CD8-positive, alpha-beta memory T cell (primary cell): ENCODE data around the gene CRYBA2. TPM values are rescaled to one million over a fixed set of nuclear protein-coding genes. Genes with fewer than 3 reads are reported as not detected.
A peak's percentile ranks its signal among the peaks of the same experiment; 100 is the strongest.

Experiments
- CTCF ChIA-PET: fragments of 350-600 bp; sonication (Branson Sonifier 250); formaldehyde crosslinking; loops from one replicate; lab custom pipeline; 2021; ENCODE audit warnings: antibody characterized with exemption; lab: Charles Lee
- POLR2A ChIA-PET: fragments of 350-600 bp; sonication (Branson Sonifier 250); formaldehyde crosslinking; loops from one replicate; lab custom pipeline; 2021; ENCODE audit warnings: antibody characterized with exemption; lab: Charles Lee
- DNase-seq, 5 donors: peaks; one replicate each; pipeline versions ENCODE4 v3.0.0 to v3.0.0-alpha.2; 2020 to 2022; ENCODE audit warnings: mixed read lengths in 1 of 5
- H3K27ac ChIP-seq: one replicate; pipeline ENCODE4 v1.7.0; 2013; ENCODE audit warnings: low read depth, mild to moderate bottlenecking, low read length, moderate library complexity
- H3K27me3 ChIP-seq: 2 replicates; pipeline ENCODE4 v1.7.0; 2013; ENCODE audit warnings: low read length, mild to moderate bottlenecking; ENCODE audit not compliant: insufficient read depth, poor library complexity, severe bottlenecking
- H3K36me3 ChIP-seq: 2 replicates; pipeline ENCODE4 v1.7.0; 2013; ENCODE audit warnings: mild to moderate bottlenecking, low read length, moderate library complexity; ENCODE audit not compliant: insufficient read depth
- H3K4me1 ChIP-seq: 2 replicates; pipeline ENCODE4 v1.7.0; 2013; ENCODE audit warnings: mild to moderate bottlenecking, low read length, moderate library complexity; ENCODE audit not compliant: insufficient read depth
- H3K4me3 ChIP-seq: 2 replicates; pipeline ENCODE4 v1.7.0; 2013; ENCODE audit warnings: mild to moderate bottlenecking, low read length
- H3K9me3 ChIP-seq: 2 replicates; pipeline ENCODE4 v1.7.0; 2013; ENCODE audit warnings: mild to moderate bottlenecking, low read length
- H3K27ac Mint-ChIP-seq, 8 donors: one replicate each; pipeline ENCODE4 v1.8.0; 2020 to 2021; ENCODE audit warnings: mixed read lengths in 8 of 8, mild to moderate bottlenecking in 6 of 8, inconsistent platforms in 3 of 8, moderate library complexity in 3 of 8
- H3K27me3 Mint-ChIP-seq, 2 donors: one replicate each; pipeline ENCODE4 v1.8.0; 2020 to 2021; ENCODE audit warnings: mixed read lengths in 2 of 2, mild to moderate bottlenecking in 1 of 2, moderate library complexity in 1 of 2
- H3K36me3 Mint-ChIP-seq, 3 donors: one replicate each; pipeline ENCODE4 v1.8.0; 2020 to 2021; ENCODE audit warnings: mixed read lengths in 3 of 3, inconsistent platforms in 1 of 3, mild to moderate bottlenecking in 1 of 3
- H3K4me1 Mint-ChIP-seq, 3 donors: one replicate each; pipeline ENCODE4 v1.8.0; 2020 to 2021; ENCODE audit warnings: mixed read lengths in 3 of 3, inconsistent platforms in 1 of 3, mild to moderate bottlenecking in 1 of 3
- H3K4me3 Mint-ChIP-seq, 7 donors: one replicate each; pipeline ENCODE4 v1.8.0; 2020 to 2021; ENCODE audit warnings: mixed read lengths in 7 of 7, mild to moderate bottlenecking in 6 of 7, moderate library complexity in 4 of 7, inconsistent platforms in 2 of 7
- H3K9me3 Mint-ChIP-seq, 5 donors: one replicate each; pipeline ENCODE4 v1.8.0; 2020 to 2022; ENCODE audit warnings: mixed read lengths in 5 of 5, mild to moderate bottlenecking in 3 of 5, moderate library complexity in 2 of 5, inconsistent platforms in 1 of 5
- polyA plus RNA-seq: library from polyadenylated mRNA; unstranded; fragments of 300-500 nt; fragmentation: Illumina TruSeq; gene quantifications from one replicate; pipeline ENCODE4 v1.2.3, GENCODE V29; 2021
- total RNA-seq, 2 experiments: library from RNA; stranded (reverse); gene quantifications; one replicate each; pipeline ENCODE4 v1.2.3, GENCODE V29; 2021

The CRYBA2 gene
- total and polyA plus RNA-seq, 3 experiments from 2014 or later, result not detected

DNA sequence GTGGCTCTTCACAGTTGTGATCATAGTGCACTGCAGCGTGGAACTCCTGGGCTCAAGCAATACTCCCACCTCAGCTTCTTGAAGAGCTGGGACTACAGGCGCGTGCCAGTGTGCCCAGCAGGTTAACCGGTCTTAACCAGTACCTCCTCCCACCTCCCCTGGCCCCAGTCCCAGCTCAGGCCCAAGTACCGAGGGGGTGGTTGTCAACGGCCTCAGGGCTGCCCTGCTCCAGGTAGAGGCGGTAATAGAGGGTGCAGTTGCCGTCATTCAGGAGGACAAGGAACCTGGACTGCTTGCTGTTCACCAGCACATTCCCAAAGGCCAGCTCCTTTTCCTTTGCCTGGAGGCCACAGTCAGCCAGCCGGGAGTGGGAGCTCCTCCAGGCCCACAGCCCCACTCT, 28.4 kb upstream of the CRYBA2 start:
- POLR2A ChIA-PET, result no interaction called here

DNA sequence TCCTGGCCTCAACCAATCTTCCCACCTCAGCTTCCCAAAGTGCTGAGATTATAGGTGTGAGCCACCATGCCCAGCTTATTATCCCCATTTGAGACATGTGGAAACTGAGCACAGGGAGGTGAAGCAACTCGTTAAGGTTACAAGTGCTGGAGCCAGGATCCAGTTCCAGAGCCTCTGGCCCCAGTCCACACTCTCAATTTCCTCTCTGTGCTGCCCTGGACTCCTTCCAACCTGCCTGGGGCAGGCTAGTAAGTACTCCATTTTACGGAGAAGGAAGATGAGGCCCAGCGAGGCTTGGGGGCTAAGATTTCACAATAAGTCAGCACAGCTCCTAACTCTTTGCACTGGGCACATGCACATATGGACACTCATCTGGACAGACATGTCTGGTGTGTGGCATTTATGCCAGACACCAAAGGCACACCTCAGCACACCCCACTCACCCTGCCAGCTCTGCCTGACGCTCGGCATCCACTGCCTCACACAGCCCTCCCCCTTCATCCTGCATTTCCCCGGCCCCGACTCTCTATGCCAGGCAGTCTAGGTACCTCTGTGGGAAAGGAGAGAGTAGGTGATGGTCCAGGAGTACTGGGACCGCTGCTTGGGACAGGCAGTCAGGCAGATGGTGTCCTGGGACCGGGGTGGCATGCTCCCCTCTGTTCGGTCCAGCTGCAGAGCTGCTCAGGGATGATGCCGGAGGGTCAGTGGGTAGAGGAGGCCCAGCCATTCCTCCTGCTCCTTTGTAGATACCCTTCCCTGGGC, 27.6 kb upstream of the CRYBA2 start:
- no peaks in the 10 kb centered on the region for H3K36me3 Mint-ChIP-seq
- no peaks in the 10 kb centered on the region for H3K4me1 ChIP-seq
- H3K27ac ChIP-seq, result no peak overlapping the region
- H3K36me3 ChIP-seq, result no peaks in the 10 kb centered on the region
- H3K27ac Mint-ChIP-seq, result peak overlapping the region in 1 of 8 donors; percentile 23
- no peak overlapping the region for H3K4me3 ChIP-seq
- H3K9me3 Mint-ChIP-seq, result no peaks in the 10 kb centered on the region
- H3K4me3 Mint-ChIP-seq, result no peak overlapping the region
- no peaks in the 10 kb centered on the region for H3K27me3 ChIP-seq
- no peaks in the 10 kb centered on the region for H3K4me1 Mint-ChIP-seq
- no peaks in the 10 kb centered on the region for H3K9me3 ChIP-seq
- DNase-seq, result peak in 1 of 5 donors; percentile 6
- POLR2A ChIA-PET, result no interaction called here
- H3K27me3 Mint-ChIP-seq, result peaks cover 13 to 23% of the 10 kb centered on the region in 2 donors
- CTCF ChIA-PET, result interaction anchor here (0.7 kb wide), 2 partner anchors 9 to 70 kb away, joined by 3 to 4 read pairs; no protein-coding TSS in a partner anchor

More for the DNA sequence above, 28.4 kb upstream of the CRYBA2 start:
- no peaks in the 10 kb centered on the region for H3K36me3 Mint-ChIP-seq
- Histone ChIP-seq H3K27me3 (no peaks in the 10 kb centered on the region), H3K4me3 (no peak overlapping the region), H3K27ac (no peak overlapping the region), H3K9me3 (no peaks in the 10 kb centered on the region), H3K36me3 (no peaks in the 10 kb centered on the region), H3K4me1 (no peaks in the 10 kb centered on the region)
- peaks cover 13 to 19% of the 10 kb centered on the region in 2 donors for H3K27me3 Mint-ChIP-seq
- no peak overlapping the region for H3K4me3 Mint-ChIP-seq
- peak in 1 of 5 donors; percentile 31 for DNase-seq
- H3K9me3 Mint-ChIP-seq, result no peaks in the 10 kb centered on the region
- CTCF ChIA-PET, result interaction anchor here (0.7 kb wide), 1 partner anchor 71 kb away, joined by 4 read pairs; no protein-coding TSS in a partner anchor
- H3K4me1 Mint-ChIP-seq, result no peaks in the 10 kb centered on the region
- H3K27ac Mint-ChIP-seq, result no peak overlapping the region

DNA sequence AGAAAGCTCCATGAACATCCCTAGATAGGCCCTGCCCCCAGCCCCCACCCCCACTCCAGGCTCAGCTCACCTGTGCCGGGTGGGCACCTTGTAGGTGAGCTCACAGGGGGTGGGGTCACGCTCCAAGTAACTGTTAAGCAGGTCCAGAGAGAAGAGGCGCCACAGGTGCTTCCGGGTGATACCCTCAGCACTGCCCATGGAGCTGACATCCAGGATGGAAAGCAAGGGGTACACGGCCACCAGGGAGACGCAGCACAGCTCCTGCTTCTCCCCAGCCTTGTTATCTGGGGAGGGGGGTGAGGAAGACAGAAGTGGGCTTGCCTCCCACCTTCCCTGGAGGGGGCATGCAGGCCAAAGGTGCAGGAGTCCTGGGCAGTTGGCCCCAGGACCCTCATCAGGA, 26.2 kb upstream of the CRYBA2 start:
- no peak overlapping the region for H3K27ac Mint-ChIP-seq
- no peak overlapping the region for H3K4me3 ChIP-seq
- no peaks in the 10 kb centered on the region for H3K4me1 ChIP-seq
- H3K4me3 Mint-ChIP-seq, result no peak overlapping the region
- peaks cover 14 to 30% of the 10 kb centered on the region in 2 donors for H3K27me3 Mint-ChIP-seq
- no peak overlapping the region for H3K27ac ChIP-seq
- no peaks in the 10 kb centered on the region for H3K36me3 Mint-ChIP-seq
- H3K27me3 ChIP-seq, result no peaks in the 10 kb centered on the region
- no peak for DNase-seq
- H3K9me3 Mint-ChIP-seq, result no peaks in the 10 kb centered on the region
- H3K36me3 ChIP-seq, result no peaks in the 10 kb centered on the region
- no peaks in the 10 kb centered on the region for H3K9me3 ChIP-seq
- H3K4me1 Mint-ChIP-seq, result no peaks in the 10 kb centered on the region
- CTCF ChIA-PET, result interaction anchor here (1.6 kb wide), 1 partner anchor 10 kb away, joined by 5 read pairs; no protein-coding TSS in a partner anchor
- POLR2A ChIA-PET, result no interaction called here

DNA sequence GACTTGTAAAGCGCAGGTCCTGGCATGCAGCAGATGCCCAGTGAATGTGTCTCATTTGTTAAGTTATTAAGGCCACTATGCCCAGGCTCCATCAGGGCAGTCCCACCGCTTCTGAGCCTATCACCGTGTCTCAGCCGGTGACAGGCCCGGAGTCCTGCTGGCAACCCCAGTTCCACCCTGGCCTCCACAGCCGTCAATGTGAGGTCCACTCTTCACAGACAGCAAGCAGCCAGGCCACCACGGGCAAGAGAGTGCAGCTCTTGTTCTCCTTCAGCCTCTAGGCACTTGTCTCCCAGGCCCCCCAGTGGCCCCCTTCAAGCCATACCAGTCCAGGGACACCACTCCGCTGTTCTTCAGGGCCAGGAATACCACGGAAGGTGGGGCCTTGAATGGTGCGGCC, 25.5 kb upstream of the CRYBA2 start:
- DNase-seq, result no peak
- no peaks in the 10 kb centered on the region for H3K36me3 Mint-ChIP-seq
- ChIA-PET CTCF (interaction anchor here (1.6 kb wide), 1 partner anchor 11 kb away, joined by 5 read pairs; no protein-coding TSS in a partner anchor), POLR2A (no interaction called here)
- Histone ChIP-seq H3K4me3 (no peak overlapping the region), H3K36me3 (no peaks in the 10 kb centered on the region), H3K9me3 (no peaks in the 10 kb centered on the region), H3K4me1 (no peaks in the 10 kb centered on the region), H3K27me3 (no peaks in the 10 kb centered on the region), H3K27ac (no peak overlapping the region)
- no peak overlapping the region for H3K27ac Mint-ChIP-seq
- no peaks in the 10 kb centered on the region for H3K9me3 Mint-ChIP-seq
- H3K27me3 Mint-ChIP-seq, result peaks cover 14 to 36% of the 10 kb centered on the region in 2 donors
- H3K4me1 Mint-ChIP-seq, result no peaks in the 10 kb centered on the region
- H3K4me3 Mint-ChIP-seq, result no peak overlapping the region

DNA sequence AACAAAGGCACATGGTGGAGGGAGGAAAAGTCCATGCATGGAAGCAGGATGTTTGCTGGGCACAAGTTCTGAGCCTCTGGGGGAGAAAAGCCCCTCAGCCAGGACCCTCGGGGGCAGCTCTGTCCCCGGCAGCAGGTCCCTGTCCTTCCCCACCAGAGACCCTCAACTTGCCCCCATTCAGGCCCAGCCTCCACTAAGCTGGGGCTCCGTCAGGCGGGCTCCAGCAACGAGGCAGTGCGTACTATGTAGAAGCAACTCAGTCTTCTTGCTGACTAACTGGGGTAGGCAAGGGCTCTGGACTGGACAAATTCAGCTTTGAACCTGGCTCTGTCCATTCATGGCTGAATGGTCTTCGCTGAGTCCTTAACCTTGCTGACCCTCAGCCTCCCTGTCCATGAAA, 25.1 kb upstream of the CRYBA2 start:
- CTCF ChIA-PET, result interaction anchor here (1.6 kb wide), 1 partner anchor 11 kb away, joined by 5 read pairs; no protein-coding TSS in a partner anchor
- no peak overlapping the region for H3K27ac ChIP-seq
- POLR2A ChIA-PET, result no interaction called here

DNA sequence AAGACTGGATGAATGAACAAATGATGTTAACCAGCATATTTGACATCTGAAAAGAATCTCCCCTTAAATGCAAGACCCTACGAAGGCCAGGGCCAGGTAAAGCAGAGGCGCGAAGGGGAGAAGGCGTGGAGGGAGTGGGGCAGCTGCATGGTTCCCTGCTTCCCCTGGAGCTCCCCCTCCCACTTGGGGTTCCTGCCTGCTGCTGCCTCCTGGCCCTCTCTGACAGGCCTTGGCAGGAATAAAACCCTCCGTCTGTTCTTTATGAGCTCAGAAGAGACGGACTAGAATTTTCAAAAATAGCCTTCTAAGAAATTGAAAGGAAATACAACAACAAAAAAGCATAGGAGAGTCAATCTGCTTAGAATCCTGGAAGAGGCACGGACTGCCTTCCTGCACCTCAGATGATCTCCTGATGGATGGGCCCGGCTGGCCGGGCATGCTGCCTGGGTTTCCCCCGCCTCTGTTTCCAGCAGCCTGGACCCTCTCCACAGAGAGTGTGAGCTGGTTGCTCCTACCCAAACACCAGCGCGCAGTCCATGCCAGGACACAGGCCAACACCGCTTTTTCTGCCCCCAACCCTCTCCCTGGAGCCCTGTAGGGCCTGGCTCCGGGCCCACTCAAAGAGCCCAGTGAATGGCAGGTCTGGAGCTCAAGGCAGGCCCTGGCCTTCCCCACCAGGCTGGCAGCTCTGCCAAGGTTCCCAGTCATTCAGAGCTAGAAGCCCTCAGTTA, 24.1 kb upstream of the CRYBA2 start:
- Mint-ChIP-seq H3K4me3 (no peak overlapping the region), H3K27me3 (peaks cover 16 to 42% of the 10 kb centered on the region in 2 donors), H3K9me3 (no peaks in the 10 kb centered on the region), H3K36me3 (no peaks in the 10 kb centered on the region), H3K27ac (peak overlapping the region in 1 of 8 donors; percentile 24), H3K4me1 (no peaks in the 10 kb centered on the region)
- ChIA-PET CTCF (interaction anchor here (1.4 to 2.7 kb wide), 2 partner anchors 10 to 13 kb away, joined by 4 to 9 read pairs; no protein-coding TSS in a partner anchor), POLR2A (no interaction called here)
- Histone ChIP-seq H3K4me1 (no peaks in the 10 kb centered on the region), H3K27me3 (no peaks in the 10 kb centered on the region), H3K9me3 (no peaks in the 10 kb centered on the region), H3K4me3 (no peak overlapping the region), H3K36me3 (no peaks in the 10 kb centered on the region), H3K27ac (no peak overlapping the region)
- DNase-seq, result no peak

More for the DNA sequence above, 25.1 kb upstream of the CRYBA2 start:
- Histone ChIP-seq H3K4me3 (no peak overlapping the region), H3K9me3 (no peaks in the 10 kb centered on the region), H3K4me1 (no peaks in the 10 kb centered on the region), H3K36me3 (no peaks in the 10 kb centered on the region), H3K27me3 (no peaks in the 10 kb centered on the region)
- H3K27me3 Mint-ChIP-seq, result peaks cover 16 to 38% of the 10 kb centered on the region in 2 donors
- DNase-seq, result no peak
- no peaks in the 10 kb centered on the region for H3K36me3 Mint-ChIP-seq
- H3K9me3 Mint-ChIP-seq, result no peaks in the 10 kb centered on the region
- no peak overlapping the region for H3K27ac Mint-ChIP-seq
- H3K4me3 Mint-ChIP-seq, result no peak overlapping the region
- no peaks in the 10 kb centered on the region for H3K4me1 Mint-ChIP-seq

DNA sequence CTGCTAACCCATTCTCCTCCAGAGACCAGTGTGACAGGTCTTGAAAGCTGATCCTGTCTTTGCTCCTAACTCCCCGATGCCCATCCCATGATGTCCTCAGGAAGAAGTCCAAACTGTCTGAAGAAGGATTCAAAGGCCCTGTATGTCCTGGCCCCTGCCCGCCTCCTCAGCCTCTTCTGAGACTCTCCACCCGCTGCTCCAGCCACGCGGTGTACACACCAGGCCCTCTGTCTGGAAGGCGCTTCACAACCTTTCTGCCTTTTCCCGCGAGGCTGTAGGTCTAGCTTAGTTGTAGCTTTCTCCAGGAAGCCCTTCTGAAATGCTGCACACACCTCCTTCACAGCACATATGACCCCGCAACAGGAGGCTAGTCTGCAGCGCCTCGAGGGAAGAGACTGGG, 23.5 kb upstream of the CRYBA2 start:
- H3K4me1 ChIP-seq, result no peaks in the 10 kb centered on the region
- H3K27me3 Mint-ChIP-seq, result peaks cover 17 to 43% of the 10 kb centered on the region in 2 donors
- no peaks in the 10 kb centered on the region for H3K36me3 ChIP-seq
- H3K4me3 ChIP-seq, result no peak overlapping the region
- no peak overlapping the region for H3K4me3 Mint-ChIP-seq
- peak overlapping the region in 1 of 8 donors; percentile 80 for H3K27ac Mint-ChIP-seq
- ChIA-PET CTCF (interaction anchor here (0.7 to 2.7 kb wide), 4 partner anchors 11 to 278 kb away, joined by 3 to 9 read pairs (median 4); no protein-coding TSS in a partner anchor), POLR2A (no interaction called here)
- no peaks in the 10 kb centered on the region for H3K4me1 Mint-ChIP-seq
- no peak for DNase-seq
- H3K9me3 Mint-ChIP-seq, result no peaks in the 10 kb centered on the region
- H3K27me3 ChIP-seq, result no peaks in the 10 kb centered on the region
- no peaks in the 10 kb centered on the region for H3K9me3 ChIP-seq
- H3K36me3 Mint-ChIP-seq, result no peaks in the 10 kb centered on the region
- H3K27ac ChIP-seq, result no peak overlapping the region

DNA sequence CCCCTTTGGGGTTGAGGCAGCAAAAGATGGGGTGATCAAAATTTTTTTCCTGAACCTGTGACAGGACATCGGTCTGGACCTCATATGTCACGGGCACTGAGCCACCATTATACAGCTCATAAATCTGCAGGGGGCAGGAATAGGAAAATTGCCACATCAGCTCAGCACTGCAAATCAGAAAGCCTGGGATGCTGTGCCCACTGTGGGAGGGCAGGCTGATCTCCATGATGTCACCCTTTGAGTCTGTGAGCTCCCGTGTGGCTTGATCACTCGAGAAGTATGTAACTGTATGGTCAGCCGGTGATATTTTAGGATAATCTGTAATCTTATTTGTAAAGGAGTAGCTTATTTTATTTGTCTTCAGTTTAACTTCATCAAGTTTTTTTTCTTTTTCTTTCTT, 17.7 kb upstream of the CRYBA2 start:
- no peak overlapping the region for H3K4me3 ChIP-seq
- Mint-ChIP-seq H3K27ac (no peak overlapping the region), H3K4me3 (no peak overlapping the region), H3K36me3 (no peaks in the 10 kb centered on the region), H3K27me3 (peaks cover 33 to 64% of the 10 kb centered on the region in 2 donors), H3K4me1 (no peaks in the 10 kb centered on the region), H3K9me3 (peaks cover 0 to 1% (median 0%) of the 10 kb centered on the region in 5 donors)
- ChIA-PET CTCF (interaction anchor here (1.0 to 1.7 kb wide), 2 partner anchors 19 to 31 kb away, joined by 5 read pairs; no protein-coding TSS in a partner anchor), POLR2A (no interaction called here)
- no peak overlapping the region for H3K27ac ChIP-seq
- no peaks in the 10 kb centered on the region for H3K27me3 ChIP-seq
- H3K36me3 ChIP-seq, result no peaks in the 10 kb centered on the region
- no peaks in the 10 kb centered on the region for H3K9me3 ChIP-seq
- no peaks in the 10 kb centered on the region for H3K4me1 ChIP-seq
- no peak for DNase-seq
